Epithelial cell of esophagus (primary cell): ENCODE data around the gene LCOR.
"Not testable (repeated sequence)": the region's sequence is repeated elsewhere in the genome, so short reads cannot be mapped to it uniquely, and the experiment has no call there.

ENCODE experiments used
- DNase-seq: peaks from one replicate; pipeline ENCODE4 v3.0.0; 2010; ENCODE audit warnings: low read depth
- H3K4me3 ChIP-seq: 2 replicates; pipeline ENCODE4 v1.5.1; 2011; ENCODE audit warnings: mild to moderate bottlenecking, low read length, control low read depth
- TF ChIP-seq, protein P1 (sequence below): IDR thresholded peaks from 2 replicates; pipeline ENCODE4 v1.5.1; 2011; ENCODE audit warnings: low read depth, mild to moderate bottlenecking, low read length, control low read depth, inconsistent platforms; ENCODE audit not compliant: insufficient read depth; ENCODE audit errors: missing control alignments

Gene LCOR

GRCh38 chr10:96924861-96925260 is 92.8 kb downstream of the LCOR start:
- no peak overlapping the region for H3K4me3 ChIP-seq
- TF ChIP-seq, protein P1, sequence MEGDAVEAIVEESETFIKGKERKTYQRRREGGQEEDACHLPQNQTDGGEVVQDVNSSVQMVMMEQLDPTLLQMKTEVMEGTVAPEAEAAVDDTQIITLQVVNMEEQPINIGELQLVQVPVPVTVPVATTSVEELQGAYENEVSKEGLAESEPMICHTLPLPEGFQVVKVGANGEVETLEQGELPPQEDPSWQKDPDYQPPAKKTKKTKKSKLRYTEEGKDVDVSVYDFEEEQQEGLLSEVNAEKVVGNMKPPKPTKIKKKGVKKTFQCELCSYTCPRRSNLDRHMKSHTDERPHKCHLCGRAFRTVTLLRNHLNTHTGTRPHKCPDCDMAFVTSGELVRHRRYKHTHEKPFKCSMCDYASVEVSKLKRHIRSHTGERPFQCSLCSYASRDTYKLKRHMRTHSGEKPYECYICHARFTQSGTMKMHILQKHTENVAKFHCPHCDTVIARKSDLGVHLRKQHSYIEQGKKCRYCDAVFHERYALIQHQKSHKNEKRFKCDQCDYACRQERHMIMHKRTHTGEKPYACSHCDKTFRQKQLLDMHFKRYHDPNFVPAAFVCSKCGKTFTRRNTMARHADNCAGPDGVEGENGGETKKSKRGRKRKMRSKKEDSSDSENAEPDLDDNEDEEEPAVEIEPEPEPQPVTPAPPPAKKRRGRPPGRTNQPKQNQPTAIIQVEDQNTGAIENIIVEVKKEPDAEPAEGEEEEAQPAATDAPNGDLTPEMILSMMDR: no peak
- DNase-seq: no peak

- DNase-seq: no peak
- H3K4me3 ChIP-seq: no peak overlapping the region
- TF ChIP-seq, protein P1: no peak
These were observed 98.4 kb downstream of the LCOR start for GRCh38 chr10:96930469-96930868.

- no peak for DNase-seq
- TF ChIP-seq, protein P1: no peak
- no peak overlapping the region for H3K4me3 ChIP-seq
These were observed 103.0 kb downstream of the LCOR start for GRCh38 chr10:96935148-96935547.

DNA sequence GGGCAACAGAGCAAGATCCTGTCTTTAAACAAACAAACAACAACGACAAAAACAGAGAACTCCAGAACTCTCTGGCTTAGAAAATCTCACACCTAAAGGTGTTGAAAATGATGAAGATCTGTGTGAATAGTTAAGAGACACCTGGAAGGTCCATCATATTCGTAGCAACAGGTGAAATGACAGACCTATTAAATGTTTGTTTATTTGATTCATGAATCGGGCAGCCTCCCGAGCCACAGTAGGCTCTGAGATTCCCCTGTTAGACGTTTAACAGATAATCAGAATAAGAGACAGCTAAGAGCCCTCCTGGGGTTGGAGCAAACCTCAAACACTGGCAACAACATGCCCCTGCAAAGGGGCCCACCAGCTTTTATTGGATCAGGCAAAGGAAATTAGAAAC is 103.7 kb downstream of the LCOR start:
- DNase-seq: no peak
- TF ChIP-seq, protein P1: no peak
- H3K4me3 ChIP-seq: no peak overlapping the region

- not testable (repeated sequence) for H3K4me3 ChIP-seq, DNase-seq
These were observed 111.1 kb downstream of the LCOR start for GRCh38 chr10:96943161-96943560.

DNA sequence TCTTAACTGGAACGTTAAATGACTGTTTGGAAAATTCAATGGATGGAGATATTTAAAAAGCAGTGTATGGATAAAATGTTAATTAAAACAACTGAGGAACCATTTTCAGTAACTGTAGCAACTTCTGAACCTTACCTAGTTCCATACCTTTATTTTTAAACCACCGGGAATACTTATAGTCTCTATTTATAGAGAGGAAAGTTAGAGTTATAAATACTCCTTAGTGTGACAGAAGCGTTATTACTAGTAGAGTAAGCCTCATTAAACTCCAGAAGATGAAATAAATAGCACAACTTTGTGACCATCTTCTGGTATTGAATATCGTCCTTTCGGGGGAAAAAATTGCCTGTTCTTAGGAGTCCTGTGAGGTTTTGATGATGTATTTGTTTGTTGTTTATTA is 114.9 kb downstream of the LCOR start:
- TF ChIP-seq, protein P1: no peak
- no peak overlapping the region for H3K4me3 ChIP-seq
- no peak for DNase-seq

DNA sequence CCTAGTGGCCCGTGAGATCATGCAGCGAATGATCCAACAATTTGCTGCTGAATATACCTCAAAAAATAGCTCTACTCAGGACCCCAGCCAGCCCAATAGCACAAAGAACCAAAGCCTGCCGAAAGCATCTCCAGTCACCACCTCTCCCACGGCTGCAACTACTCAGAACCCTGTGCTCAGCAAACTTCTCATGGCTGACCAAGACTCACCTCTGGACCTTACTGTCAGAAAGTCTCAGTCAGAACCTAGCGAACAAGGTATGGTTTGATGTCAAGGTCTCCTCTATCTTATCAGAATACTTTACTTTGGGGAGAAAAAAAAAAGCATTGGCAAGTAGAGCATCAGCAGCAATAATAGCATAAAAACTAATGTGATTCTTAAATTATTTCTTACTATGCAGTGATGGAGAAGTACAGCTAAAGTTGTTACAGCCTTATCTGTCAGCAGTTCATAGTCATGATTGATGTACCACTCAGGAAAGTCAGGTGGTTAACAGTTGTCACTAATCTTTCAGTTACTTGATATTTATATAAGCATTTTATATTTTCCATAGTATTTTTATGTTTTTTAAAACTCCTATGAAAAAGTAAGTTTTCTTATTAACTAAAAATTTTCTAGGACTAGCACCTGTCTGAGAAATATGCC is 117.1 kb downstream of the LCOR start:
- no peak overlapping the region for H3K4me3 ChIP-seq
- TF ChIP-seq, protein P1: no peak
- DNase-seq: no peak
